GM12874 (cell line): ENCODE measurements around the gene FBXO9.

Experiments
- TF ChIP-seq, protein P1 (sequence below): IDR thresholded peaks from 2 replicates; pipeline ENCODE4 v1.5.1; 2011; ENCODE audit warnings: low read depth, mild to moderate bottlenecking, control low read depth, low read length, moderate library complexity; ENCODE audit not compliant: insufficient read depth

Gene FBXO9

GRCh38 chr6:53124131-53124800 is 59.1 kb downstream of the FBXO9 start:
- TF ChIP-seq, protein P1, sequence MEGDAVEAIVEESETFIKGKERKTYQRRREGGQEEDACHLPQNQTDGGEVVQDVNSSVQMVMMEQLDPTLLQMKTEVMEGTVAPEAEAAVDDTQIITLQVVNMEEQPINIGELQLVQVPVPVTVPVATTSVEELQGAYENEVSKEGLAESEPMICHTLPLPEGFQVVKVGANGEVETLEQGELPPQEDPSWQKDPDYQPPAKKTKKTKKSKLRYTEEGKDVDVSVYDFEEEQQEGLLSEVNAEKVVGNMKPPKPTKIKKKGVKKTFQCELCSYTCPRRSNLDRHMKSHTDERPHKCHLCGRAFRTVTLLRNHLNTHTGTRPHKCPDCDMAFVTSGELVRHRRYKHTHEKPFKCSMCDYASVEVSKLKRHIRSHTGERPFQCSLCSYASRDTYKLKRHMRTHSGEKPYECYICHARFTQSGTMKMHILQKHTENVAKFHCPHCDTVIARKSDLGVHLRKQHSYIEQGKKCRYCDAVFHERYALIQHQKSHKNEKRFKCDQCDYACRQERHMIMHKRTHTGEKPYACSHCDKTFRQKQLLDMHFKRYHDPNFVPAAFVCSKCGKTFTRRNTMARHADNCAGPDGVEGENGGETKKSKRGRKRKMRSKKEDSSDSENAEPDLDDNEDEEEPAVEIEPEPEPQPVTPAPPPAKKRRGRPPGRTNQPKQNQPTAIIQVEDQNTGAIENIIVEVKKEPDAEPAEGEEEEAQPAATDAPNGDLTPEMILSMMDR = no peak

- TF ChIP-seq, protein P1 = no peak
These were observed 60.1 kb downstream of the FBXO9 start for GRCh38 chr6:53125276-53125675.

DNA sequence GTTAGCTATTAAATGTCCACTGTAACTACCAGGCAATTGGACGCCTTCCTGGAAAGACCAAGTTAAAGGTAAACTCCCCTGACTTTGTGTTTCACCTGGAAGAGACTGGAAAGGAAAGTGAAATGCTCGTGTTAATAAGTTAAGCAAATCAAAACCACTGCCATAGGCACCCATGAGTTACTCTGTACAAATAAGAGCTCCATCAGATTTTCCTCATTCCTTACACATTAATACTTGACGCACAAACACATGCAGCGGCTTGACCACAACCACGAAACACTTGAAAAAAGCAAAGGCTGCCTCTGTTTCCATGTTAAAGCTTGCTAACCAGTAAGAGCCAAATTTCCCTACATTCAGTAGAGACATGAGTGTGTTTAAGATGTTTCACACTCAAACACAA is 63.6 kb downstream of the FBXO9 start:
- TF ChIP-seq, protein P1 = no peak

DNA sequence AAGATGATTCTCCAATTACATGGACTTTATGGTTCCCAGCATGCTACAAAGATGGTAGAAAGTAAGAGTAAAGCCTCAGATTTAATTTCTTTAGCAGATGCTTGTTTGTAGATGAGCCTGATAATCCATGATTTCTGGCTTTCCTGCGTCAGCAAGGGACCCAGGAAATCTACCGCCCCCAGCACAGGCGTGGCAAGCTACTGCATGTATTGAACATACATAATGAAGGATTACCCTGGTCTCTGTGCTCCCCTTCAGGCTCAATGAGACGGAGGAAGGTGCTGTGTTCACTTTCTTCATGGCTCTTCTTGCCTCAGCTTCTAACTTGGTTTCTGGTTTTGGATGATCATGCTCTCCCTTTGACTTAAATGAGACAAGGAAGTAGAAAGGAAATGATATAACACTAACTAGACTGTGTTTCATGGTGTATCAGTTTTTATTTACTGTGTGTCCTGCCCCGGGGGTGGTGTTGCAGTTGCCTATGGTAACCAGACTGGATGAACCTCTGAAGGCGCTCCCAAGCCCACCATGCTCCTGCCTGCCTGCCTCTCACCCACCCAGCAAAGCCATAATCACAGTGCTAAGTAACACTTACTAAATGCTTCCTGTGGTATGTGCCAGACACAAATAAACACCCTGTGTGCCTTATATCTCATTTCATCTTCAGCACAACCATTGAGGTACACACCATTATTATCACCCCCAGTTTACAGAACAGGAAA is 65.5 kb downstream of the FBXO9 start:
- TF ChIP-seq, protein P1 = no peak

- TF ChIP-seq, protein P1 = no peak
These were observed 68.8 kb downstream of the FBXO9 start for GRCh38 chr6:53133961-53134360.

DNA sequence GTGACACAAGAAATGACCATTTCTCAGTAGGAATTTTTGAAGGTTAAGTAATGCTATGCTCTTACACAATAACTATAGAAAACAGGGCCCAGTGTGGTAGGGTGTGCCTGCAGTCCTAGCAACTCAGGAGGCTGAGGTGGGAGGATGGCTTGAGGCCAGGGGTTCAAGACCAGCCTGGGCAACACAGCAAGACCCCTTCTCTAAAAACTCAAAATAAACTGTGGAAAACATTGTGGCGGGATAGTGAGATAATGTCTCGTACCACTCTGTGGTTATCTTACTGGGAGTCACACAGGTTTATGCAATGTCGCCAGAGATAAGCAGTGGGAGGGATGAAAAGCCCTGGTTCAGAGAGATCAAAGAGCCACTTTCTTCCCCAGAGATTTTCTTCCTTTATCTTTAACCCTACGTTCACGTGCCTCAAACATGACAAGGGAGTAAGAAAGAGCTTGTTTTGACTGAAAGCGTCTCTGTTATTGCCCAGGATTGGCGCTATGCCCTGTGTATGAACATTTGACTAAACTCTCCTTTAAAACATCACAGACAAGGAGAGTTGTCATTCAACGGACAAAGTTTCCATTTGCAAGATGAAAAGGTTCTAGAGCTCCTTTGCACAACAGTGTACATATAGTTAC is 69.5 kb downstream of the FBXO9 start:
- TF ChIP-seq, protein P1 = no peak

- TF ChIP-seq, protein P1 = no peak
These were observed 70.9 kb downstream of the FBXO9 start for GRCh38 chr6:53136000-53136609.
